GM12878 (cell line): ENCODE results near the gene IL37.

Experiments used
- CEBPB ChIP-seq, 2 experiments: fragments of 150-350 bp in 1 of 2; IDR thresholded peaks; 2 replicates each; pipeline ENCODE4 v1.6.1; 2012 to 2014; ENCODE audit warnings: low read depth in 2 of 2, low read length in 2 of 2, borderline replicate concordance in 1 of 2, inconsistent platforms in 1 of 2
- CTCF ChIP-seq, 3 experiments: IDR thresholded peaks in 2 of 3; conservative IDR thresholded peaks in 1 of 3; 2 replicates each; pipeline ENCODE4 v1.5.1; 2011; ENCODE audit warnings: low read depth in 3 of 3, low read length in 3 of 3, mild to moderate bottlenecking in 3 of 3, control low read depth in 2 of 3, moderate library complexity in 2 of 3, inconsistent platforms in 1 of 3, mixed read lengths in 1 of 3; ENCODE audit not compliant: control insufficient read depth in 2 of 3, insufficient read depth in 1 of 3; ENCODE audit errors: extremely low read depth in 1 of 3
- ETV6 ChIP-seq, 2 experiments: fragments of 450-650 bp in 1 of 2; IDR thresholded peaks in 1 of 2; conservative IDR thresholded peaks in 1 of 2; 2 replicates each; pipeline ENCODE4 v1.6.1; 2014; ENCODE audit warnings: antibody characterized with exemption in 1 of 2, borderline replicate concordance in 1 of 2, low read depth in 1 of 2, mild to moderate bottlenecking in 1 of 2, moderate library complexity in 1 of 2
- MXI1 ChIP-seq: fragments of 150-350 bp; IDR thresholded peaks from 2 replicates; pipeline ENCODE4 v1.6.1; 2011; ENCODE audit warnings: low read depth, mild to moderate bottlenecking, inconsistent platforms, low read length, improper control_type of control experiment
- NFXL1 ChIP-seq: fragments of 450-650 bp; IDR thresholded peaks from 2 replicates; pipeline ENCODE4 v1.6.1; 2017; ENCODE audit warnings: antibody characterized with exemption, mild to moderate bottlenecking, borderline replicate concordance
- NFYB ChIP-seq: IDR thresholded peaks from 2 replicates; pipeline ENCODE4 v1.6.1; 2011; ENCODE audit warnings: low read depth, mild to moderate bottlenecking, low read length, improper control_type of control experiment, moderate library complexity; ENCODE audit not compliant: insufficient read depth
- POLR2A ChIP-seq: IDR thresholded peaks from 2 replicates; pipeline ENCODE4 v1.6.1; 2011; ENCODE audit warnings: low read depth, mild to moderate bottlenecking, low read length
- REST ChIP-seq: IDR thresholded peaks from 2 replicates; pipeline ENCODE4 v1.6.1; 2012; ENCODE audit warnings: mild to moderate bottlenecking, low read depth, low read length
- RFX5 ChIP-seq: IDR thresholded peaks from 2 replicates; pipeline ENCODE4 v1.6.1; 2011; ENCODE audit warnings: low read depth, low read length, improper control_type of control experiment
- SP1 ChIP-seq: IDR thresholded peaks from one replicate; pipeline ENCODE4 v1.6.1; 2011; ENCODE audit warnings: low read depth, low read length
- SRF ChIP-seq, 2 experiments: IDR thresholded peaks; 2 replicates each; pipeline ENCODE4 v1.6.1; 2011; ENCODE audit warnings: low read depth in 2 of 2, low read length in 2 of 2, mild to moderate bottlenecking in 1 of 2, moderate library complexity in 1 of 2
- TAF1 ChIP-seq: IDR thresholded peaks from 2 replicates; pipeline ENCODE4 v1.6.1; 2011; ENCODE audit warnings: mild to moderate bottlenecking, low read depth, low read length, borderline replicate concordance

- TF ChIP-seq MXI1 (no peak), CTCF (IDR thresholded peaks at IDR 0.05 in 2 of 3, conservative IDR thresholded peaks at IDR 0.05 in 1 of 3; ENCODE audit: control insufficient read depth in 2 of 3, extremely low read depth in 1 of 3, insufficient read depth in 1 of 3, low read depth in 3 of 3, low read length in 3 of 3) (no peak), SRF (IDR thresholded peaks at IDR 0.05; ENCODE audit: low read depth in 2 of 2, low read length in 2 of 2) (no peak), POLR2A (no peak), REST (no peak), NFYB (no peak), RFX5 (no peak), ETV6 (conservative IDR thresholded peaks at IDR 0.05 in 1 of 2, IDR thresholded peaks at IDR 0.05 in 1 of 2; ENCODE audit: borderline replicate concordance in 1 of 2, low read depth in 1 of 2) (no peak), NFXL1 (no peak), CEBPB (IDR thresholded peaks at IDR 0.05; ENCODE audit: borderline replicate concordance in 1 of 2, low read depth in 2 of 2, low read length in 2 of 2) (no peak), TAF1 (no peak), SP1 (no peak)
These were observed 46.5 kb downstream of the IL37 start for GRCh38 chr2:112957511-112957910.
